Measurements from ENCODE around the gene TSPEAR. TPM values are rescaled to one million over a fixed set of nuclear protein-coding genes. Genes with fewer than 3 reads are reported as not detected.
"Not testable (repeated sequence)": the region's sequence is repeated elsewhere in the genome, so short reads cannot be mapped to it uniquely, and the experiment has no call there.

TSPEAR gene
- total RNA-seq, 1 donor from 2014 or later: not detected

DNA sequence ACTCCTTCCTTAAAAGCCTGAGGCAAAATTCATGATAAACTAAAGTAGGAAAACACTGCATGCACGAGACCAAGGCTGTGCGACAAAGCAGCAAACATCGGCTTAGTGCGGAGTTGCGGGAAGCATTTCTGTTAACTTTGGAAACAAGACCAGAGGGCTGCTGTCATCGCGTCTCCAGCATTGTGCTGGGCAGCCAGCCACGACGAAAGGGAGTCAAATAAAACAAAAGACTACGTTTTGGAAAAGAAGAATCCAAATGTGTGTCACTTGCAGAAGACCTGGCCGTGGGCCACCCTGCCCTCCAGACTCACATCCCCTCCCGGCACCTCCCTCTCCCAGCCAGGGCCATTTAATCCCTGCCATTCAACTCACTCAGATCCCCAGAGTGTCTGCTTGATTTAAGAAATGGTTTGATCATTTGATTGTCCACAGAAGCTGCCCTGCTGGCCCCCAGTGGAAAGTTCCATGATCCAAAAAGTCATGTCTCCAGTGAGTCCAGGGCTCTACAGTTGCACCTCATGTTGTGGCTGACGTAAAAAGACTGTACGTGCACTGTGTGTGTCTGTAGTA is 67.5 kb downstream of the TSPEAR start:
- Mint-ChIP-seq H3K27ac (ENCODE audit: unreplicated experiment) (no peak overlapping the region), H3K4me1 (ENCODE audit: low read depth, unreplicated experiment) (peaks cover 6% of the 10 kb centered on the region), H3K36me3 (ENCODE audit: unreplicated experiment) (peaks cover 29% of the 10 kb centered on the region), H3K9me3 (ENCODE audit: unreplicated experiment) (peaks cover 21% of the 10 kb centered on the region), H3K4me3 (ENCODE audit: unreplicated experiment) (no peak overlapping the region), H3K27me3 (ENCODE audit: unreplicated experiment) (peaks cover 5% of the 10 kb centered on the region)
- TF ChIP-seq, protein P1, sequence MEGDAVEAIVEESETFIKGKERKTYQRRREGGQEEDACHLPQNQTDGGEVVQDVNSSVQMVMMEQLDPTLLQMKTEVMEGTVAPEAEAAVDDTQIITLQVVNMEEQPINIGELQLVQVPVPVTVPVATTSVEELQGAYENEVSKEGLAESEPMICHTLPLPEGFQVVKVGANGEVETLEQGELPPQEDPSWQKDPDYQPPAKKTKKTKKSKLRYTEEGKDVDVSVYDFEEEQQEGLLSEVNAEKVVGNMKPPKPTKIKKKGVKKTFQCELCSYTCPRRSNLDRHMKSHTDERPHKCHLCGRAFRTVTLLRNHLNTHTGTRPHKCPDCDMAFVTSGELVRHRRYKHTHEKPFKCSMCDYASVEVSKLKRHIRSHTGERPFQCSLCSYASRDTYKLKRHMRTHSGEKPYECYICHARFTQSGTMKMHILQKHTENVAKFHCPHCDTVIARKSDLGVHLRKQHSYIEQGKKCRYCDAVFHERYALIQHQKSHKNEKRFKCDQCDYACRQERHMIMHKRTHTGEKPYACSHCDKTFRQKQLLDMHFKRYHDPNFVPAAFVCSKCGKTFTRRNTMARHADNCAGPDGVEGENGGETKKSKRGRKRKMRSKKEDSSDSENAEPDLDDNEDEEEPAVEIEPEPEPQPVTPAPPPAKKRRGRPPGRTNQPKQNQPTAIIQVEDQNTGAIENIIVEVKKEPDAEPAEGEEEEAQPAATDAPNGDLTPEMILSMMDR (IDR thresholded peaks at IDR 0.05; ENCODE audit: partially characterized antibody, unreplicated experiment): no peak
- DNase-seq: no peak

DNA sequence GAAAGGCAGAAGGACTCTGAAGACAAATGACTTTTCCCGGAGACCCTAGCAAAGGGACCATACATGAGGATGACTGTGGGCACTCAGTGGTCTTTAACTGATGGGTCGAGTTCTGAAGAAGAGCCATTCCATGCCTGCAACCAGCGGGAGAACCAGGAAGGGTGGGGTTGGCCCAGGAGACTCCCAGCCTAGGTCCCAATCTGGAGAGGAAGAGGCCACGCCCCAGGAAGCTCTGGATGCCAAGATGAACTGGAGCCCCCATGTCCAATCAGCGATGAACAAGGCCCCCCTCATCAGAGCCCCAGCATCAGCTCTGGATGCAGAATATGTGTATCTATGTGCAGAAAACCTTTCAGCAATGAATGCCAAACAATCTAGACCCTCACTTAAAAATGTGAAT is 70.6 kb downstream of the TSPEAR start:
- no peak for DNase-seq
- no peaks in the 10 kb centered on the region for H3K27me3 Mint-ChIP-seq (ENCODE audit: unreplicated experiment)

DNA sequence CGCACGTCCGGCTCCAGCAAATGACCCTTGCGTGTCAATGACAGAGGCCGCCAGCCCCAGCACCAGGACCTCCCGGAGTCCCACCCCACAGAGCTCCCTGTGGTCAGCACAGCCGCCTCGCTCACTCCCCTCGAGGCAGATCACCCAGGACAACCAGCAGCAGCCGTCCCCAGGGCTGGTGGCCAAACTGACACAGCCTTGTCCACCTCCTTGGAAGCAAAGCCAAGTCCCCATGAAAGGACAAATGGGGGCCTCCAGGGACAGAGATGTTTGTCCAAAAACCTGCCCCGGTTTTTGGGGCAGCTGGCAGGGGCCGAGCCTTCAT is 72.1 kb downstream of the TSPEAR start:
- H3K9me3 Mint-ChIP-seq (ENCODE audit: unreplicated experiment): peaks cover 11% of the 10 kb centered on the region
- no peak overlapping the region for H3K27ac Mint-ChIP-seq (ENCODE audit: unreplicated experiment)
- H3K4me1 Mint-ChIP-seq (ENCODE audit: low read depth, unreplicated experiment): peaks cover 3% of the 10 kb centered on the region

More for the DNA sequence above, 70.6 kb downstream of the TSPEAR start:
- no peak overlapping the region for H3K4me3 Mint-ChIP-seq (ENCODE audit: unreplicated experiment)
- peaks cover 29% of the 10 kb centered on the region for H3K36me3 Mint-ChIP-seq (ENCODE audit: unreplicated experiment)
- no peak overlapping the region for H3K27ac Mint-ChIP-seq (ENCODE audit: unreplicated experiment)
- H3K9me3 Mint-ChIP-seq (ENCODE audit: unreplicated experiment): peaks cover 15% of the 10 kb centered on the region
- H3K4me1 Mint-ChIP-seq (ENCODE audit: low read depth, unreplicated experiment): peaks cover 3% of the 10 kb centered on the region
- TF ChIP-seq, protein P1 (IDR thresholded peaks at IDR 0.05; ENCODE audit: partially characterized antibody, unreplicated experiment): no peak

DNA sequence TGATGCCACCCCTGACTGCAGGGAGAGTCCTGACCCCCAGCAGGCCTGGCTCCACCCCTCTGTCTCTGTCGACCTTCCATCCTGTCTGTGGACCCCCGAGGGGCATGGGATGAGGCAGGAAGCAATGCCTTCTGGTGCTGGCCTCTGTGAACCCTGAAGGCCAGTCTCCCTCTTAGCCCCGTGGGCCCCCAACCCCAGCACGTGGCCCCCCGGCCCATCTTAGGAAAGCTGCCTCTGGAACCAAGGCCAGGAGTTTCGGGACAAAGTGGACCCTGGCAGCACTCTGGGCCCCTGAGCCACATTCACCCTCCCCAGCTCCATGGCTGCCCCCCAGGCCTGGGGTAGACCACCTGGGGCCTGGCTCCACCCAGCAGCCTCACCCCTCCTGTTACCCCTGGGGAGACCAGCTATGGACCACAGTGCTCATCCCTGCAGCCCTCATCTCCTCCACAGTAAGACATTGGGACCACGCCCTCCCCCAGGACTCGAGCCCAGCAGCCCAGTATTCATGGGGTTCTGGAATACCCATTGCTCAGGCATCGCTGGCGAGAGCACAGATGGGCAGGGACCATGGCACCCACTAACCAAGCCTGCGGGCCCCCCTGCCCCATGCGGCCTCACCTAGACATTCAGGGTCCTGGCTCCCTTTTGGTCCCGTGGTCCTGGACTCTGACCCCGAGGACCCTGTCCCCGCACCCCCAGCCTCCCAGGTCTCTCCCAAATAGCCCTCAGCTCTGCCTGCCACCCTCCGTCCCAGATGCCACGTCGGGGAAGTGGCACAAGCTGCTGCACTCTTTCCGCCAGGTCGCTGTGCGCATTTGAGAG is 72.7 kb downstream of the TSPEAR start:
- H3K4me3 Mint-ChIP-seq (ENCODE audit: unreplicated experiment); H3K27me3 Mint-ChIP-seq (ENCODE audit: unreplicated experiment); H3K4me1 Mint-ChIP-seq (ENCODE audit: low read depth, unreplicated experiment); H3K9me3 Mint-ChIP-seq (ENCODE audit: unreplicated experiment); H3K27ac Mint-ChIP-seq (ENCODE audit: unreplicated experiment); DNase-seq: not testable (repeated sequence)
- peaks cover 16% of the 10 kb centered on the region for H3K36me3 Mint-ChIP-seq (ENCODE audit: unreplicated experiment)

More for the DNA sequence above, 72.1 kb downstream of the TSPEAR start:
- H3K4me3 Mint-ChIP-seq (ENCODE audit: unreplicated experiment): no peak overlapping the region
- TF ChIP-seq, protein P1 (IDR thresholded peaks at IDR 0.05; ENCODE audit: partially characterized antibody, unreplicated experiment): no peak
- peaks cover 20% of the 10 kb centered on the region for H3K36me3 Mint-ChIP-seq (ENCODE audit: unreplicated experiment)
- no peak for DNase-seq
- H3K27me3 Mint-ChIP-seq (ENCODE audit: unreplicated experiment): no peaks in the 10 kb centered on the region

DNA sequence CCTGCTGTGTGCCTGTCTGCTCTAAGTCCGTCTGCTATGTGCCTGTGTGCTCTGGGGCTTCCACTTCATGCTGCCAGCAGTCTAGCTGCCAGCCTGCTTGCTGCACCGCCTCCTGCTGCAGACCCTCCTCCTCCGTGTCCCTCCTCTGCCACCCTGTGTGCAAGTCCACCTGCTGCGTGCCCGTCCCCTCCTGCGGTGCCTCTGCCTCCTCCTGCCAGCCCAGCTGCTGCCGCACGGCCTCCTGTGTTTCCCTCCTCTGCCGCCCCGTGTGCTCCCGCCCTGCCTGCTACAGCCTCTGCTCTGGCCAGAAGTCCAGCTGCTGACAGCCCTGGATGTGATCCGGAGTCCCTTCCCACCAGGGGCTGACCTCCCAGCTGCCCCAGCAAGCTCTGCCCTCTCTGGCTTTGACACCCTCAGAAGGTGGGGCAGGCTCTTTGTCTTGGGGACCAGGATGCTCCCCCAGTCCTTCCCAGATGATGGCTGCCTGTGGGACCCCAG is 73.5 kb downstream of the TSPEAR start:
- Mint-ChIP-seq H3K4me3 (ENCODE audit: unreplicated experiment) (peak overlapping the region; percentile 64), H3K27ac (ENCODE audit: unreplicated experiment) (peak overlapping the region; percentile 67)
- not testable (repeated sequence) for H3K27me3 Mint-ChIP-seq (ENCODE audit: unreplicated experiment)

More for the DNA sequence above, 73.5 kb downstream of the TSPEAR start:
- Mint-ChIP-seq H3K9me3 (ENCODE audit: unreplicated experiment) (peaks cover 11% of the 10 kb centered on the region), H3K36me3 (ENCODE audit: unreplicated experiment) (peaks cover 22% of the 10 kb centered on the region)
- H3K4me1 Mint-ChIP-seq (ENCODE audit: low read depth, unreplicated experiment); DNase-seq: not testable (repeated sequence)
